ENCODE data around the gene IFNL2. TPM values are rescaled to one million over a fixed set of nuclear protein-coding genes. Genes with fewer than 3 reads are reported as not detected.

IFNL2 gene
- total and polyA plus RNA-seq, 2 donors (not counting 3 experiments of a cell fraction or from before 2014, with no cell fraction given), result not detected

DNA sequence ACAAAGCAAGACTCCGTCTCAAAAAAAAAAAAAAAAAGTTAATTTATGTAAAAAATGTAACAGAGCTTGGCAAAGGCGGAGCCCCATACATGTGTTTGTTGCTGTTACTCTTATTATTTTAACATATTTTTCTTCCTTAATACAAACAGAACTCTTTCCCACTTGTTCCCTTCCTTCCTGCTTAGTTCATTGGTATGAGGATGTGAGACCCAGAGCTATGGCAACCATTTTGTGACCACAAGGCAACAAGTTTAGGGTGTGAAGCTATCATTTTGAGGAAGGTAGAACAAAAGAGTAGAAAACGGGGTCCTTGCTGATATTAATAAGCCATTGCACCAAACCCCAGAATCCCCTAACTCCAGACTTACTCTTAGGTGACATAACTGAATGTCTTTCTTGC lies 33.4 kb downstream of the IFNL2 start:
- Histone ChIP-seq H3K27ac (ENCODE audit: insufficient read depth, low read depth, low read length) (no peak overlapping the region), H4K20me1 (replicated peaks; ENCODE audit: control insufficient read depth, extremely low read depth, insufficient read depth, low read length) (no peaks in the 10 kb centered on the region), H2AFZ (ENCODE audit: low read depth, low read length) (no peak overlapping the region), H3K9ac (replicated peaks; ENCODE audit: extremely low read depth, insufficient read depth, low read length) (no peak overlapping the region), H3K36me3 (ENCODE audit: control insufficient read depth in 2 of 2, extremely low read depth in 1 of 2, insufficient read depth in 2 of 2, low read length in 2 of 2) (no peaks in the 10 kb centered on the region), H3K9me1 (replicated peaks; ENCODE audit: control insufficient read depth, extremely low read depth, insufficient read depth, low read length) (no peaks in the 10 kb centered on the region), H3K4me3 (replicated peaks in 1 of 3; ENCODE audit: insufficient read depth in 1 of 3, low read depth in 1 of 3, low read length in 3 of 3) (no peak overlapping the region), H3K4me2 (ENCODE audit: insufficient read depth, low read length) (no peak overlapping the region), H3K27me3 (ENCODE audit: control insufficient read depth in 2 of 2, insufficient read depth in 2 of 2, low read length in 2 of 2) (peaks cover 23 to 36% of the 10 kb centered on the region in 2 experiments), H3K79me2 (ENCODE audit: control insufficient read depth, insufficient read depth, low read length) (no peaks in the 10 kb centered on the region), H3K9me3 (replicated peaks; ENCODE audit: control insufficient read depth, insufficient read depth, low read length) (no peaks in the 10 kb centered on the region), H3K4me1 (ENCODE audit: control insufficient read depth, extremely low read depth, insufficient read depth, low read length) (no peaks in the 10 kb centered on the region)
- TF ChIP-seq POLR2A (IDR thresholded peaks at IDR 0.05; ENCODE audit: low read depth, low read length), result no peak
- ChIA-PET POLR2A (no interaction called here), CTCF (no interaction called here)
- BruUV-seq (replicated peaks), result no TSS peak
- DNase-seq (ENCODE audit: low read depth, low spot score) (no peak), FAIRE-seq (no peak)
- intact Hi-C loops (cut with micrococcal nuclease), result no loop called here
- dilution Hi-C loops (cut with MboI; ENCODE audit: extremely low pct_ligation_motif_present, low sequenced_read_pairs), result no loop called here

- TF ChIP-seq MYC (IDR thresholded peaks at IDR 0.05; ENCODE audit: low read depth, low read length) (no peak), POLR2A (IDR thresholded peaks at IDR 0.05; ENCODE audit: low read depth, low read length) (no peak), EZH2 (IDR thresholded peaks at IDR 0.05; ENCODE audit: borderline replicate concordance, low read depth, low read length, severe bottlenecking) (no peak), FOS (IDR thresholded peaks at IDR 0.05; ENCODE audit: borderline replicate concordance, insufficient read depth, low read length) (no peak), JUN (IDR thresholded peaks at IDR 0.05; ENCODE audit: borderline replicate concordance, insufficient read depth, insufficient read length, low read depth) (no peak), POLR2AphosphoS5 (IDR thresholded peaks at IDR 0.05; ENCODE audit: insufficient read depth, low read depth, low read length) (no peak), GATA2 (IDR thresholded peaks at IDR 0.05; ENCODE audit: insufficient read depth, insufficient read length, low read depth, low read length) (no peak)
- TF ChIP-seq, protein P1, sequence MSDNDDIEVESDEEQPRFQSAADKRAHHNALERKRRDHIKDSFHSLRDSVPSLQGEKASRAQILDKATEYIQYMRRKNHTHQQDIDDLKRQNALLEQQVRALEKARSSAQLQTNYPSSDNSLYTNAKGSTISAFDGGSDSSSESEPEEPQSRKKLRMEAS (IDR thresholded peaks at IDR 0.05; ENCODE audit: insufficient read depth, insufficient read length), result no peak
- TF ChIP-seq, protein P2, sequence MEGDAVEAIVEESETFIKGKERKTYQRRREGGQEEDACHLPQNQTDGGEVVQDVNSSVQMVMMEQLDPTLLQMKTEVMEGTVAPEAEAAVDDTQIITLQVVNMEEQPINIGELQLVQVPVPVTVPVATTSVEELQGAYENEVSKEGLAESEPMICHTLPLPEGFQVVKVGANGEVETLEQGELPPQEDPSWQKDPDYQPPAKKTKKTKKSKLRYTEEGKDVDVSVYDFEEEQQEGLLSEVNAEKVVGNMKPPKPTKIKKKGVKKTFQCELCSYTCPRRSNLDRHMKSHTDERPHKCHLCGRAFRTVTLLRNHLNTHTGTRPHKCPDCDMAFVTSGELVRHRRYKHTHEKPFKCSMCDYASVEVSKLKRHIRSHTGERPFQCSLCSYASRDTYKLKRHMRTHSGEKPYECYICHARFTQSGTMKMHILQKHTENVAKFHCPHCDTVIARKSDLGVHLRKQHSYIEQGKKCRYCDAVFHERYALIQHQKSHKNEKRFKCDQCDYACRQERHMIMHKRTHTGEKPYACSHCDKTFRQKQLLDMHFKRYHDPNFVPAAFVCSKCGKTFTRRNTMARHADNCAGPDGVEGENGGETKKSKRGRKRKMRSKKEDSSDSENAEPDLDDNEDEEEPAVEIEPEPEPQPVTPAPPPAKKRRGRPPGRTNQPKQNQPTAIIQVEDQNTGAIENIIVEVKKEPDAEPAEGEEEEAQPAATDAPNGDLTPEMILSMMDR (IDR thresholded peaks at IDR 0.05; ENCODE audit: extremely low read depth in 1 of 2, insufficient read depth in 1 of 2, low read depth in 1 of 2, low read length in 2 of 2), result no peak
- no peaks in the 10 kb centered on the region for H3K79me2 ChIP-seq (ENCODE audit: control insufficient read depth, insufficient read depth, low read length)
- ChIA-PET CTCF (interaction anchor here (1.0 to 1.2 kb wide), 2 partner anchors 12 to 115 kb away, joined by 4 to 5 read pairs; no protein-coding TSS in a partner anchor), POLR2A (no interaction called here)
- H3K9me3 ChIP-seq (replicated peaks; ENCODE audit: control insufficient read depth, insufficient read depth, low read length), result no peaks in the 10 kb centered on the region
- peaks cover 39 to 53% of the 10 kb centered on the region in 2 experiments for H3K27me3 ChIP-seq (ENCODE audit: control insufficient read depth in 2 of 2, insufficient read depth in 2 of 2, low read length in 2 of 2)
- BruUV-seq (replicated peaks), result no TSS peak
- H3K9ac ChIP-seq (replicated peaks; ENCODE audit: extremely low read depth, insufficient read depth, low read length), result no peak overlapping the region
- no peak overlapping the region for H3K4me2 ChIP-seq (ENCODE audit: insufficient read depth, low read length)
- dilution Hi-C loops (cut with MboI; ENCODE audit: extremely low pct_ligation_motif_present, low sequenced_read_pairs), result no loop called here
- H3K27ac ChIP-seq (ENCODE audit: insufficient read depth, low read depth, low read length), result no peak overlapping the region
- FAIRE-seq (no peak), DNase-seq (ENCODE audit: low read depth, low spot score) (no peak)
- no peak overlapping the region for H2AFZ ChIP-seq (ENCODE audit: low read depth, low read length)
- H3K4me3 ChIP-seq (replicated peaks in 1 of 3; ENCODE audit: insufficient read depth in 1 of 3, low read depth in 1 of 3, low read length in 3 of 3), result no peak overlapping the region
- H3K36me3 ChIP-seq (ENCODE audit: control insufficient read depth in 2 of 2, extremely low read depth in 1 of 2, insufficient read depth in 2 of 2, low read length in 2 of 2), result no peaks in the 10 kb centered on the region
- no peaks in the 10 kb centered on the region for H3K9me1 ChIP-seq (replicated peaks; ENCODE audit: control insufficient read depth, extremely low read depth, insufficient read depth, low read length)
- H3K4me1 ChIP-seq (ENCODE audit: control insufficient read depth, extremely low read depth, insufficient read depth, low read length), result no peaks in the 10 kb centered on the region
- intact Hi-C loops (cut with micrococcal nuclease), result no loop called here
- H4K20me1 ChIP-seq (replicated peaks; ENCODE audit: control insufficient read depth, extremely low read depth, insufficient read depth, low read length), result no peaks in the 10 kb centered on the region
These were observed 35.4 kb downstream of the IFNL2 start for GRCh38 chr19:39303373-39304184.

Data from endothelial cell of umbilical vein (primary cell).